T-helper 22 cell (primary cell): ENCODE measurements around the gene AVL9.
"Not testable (repeated sequence)": the region's sequence is repeated elsewhere in the genome, so short reads cannot be mapped to it uniquely, and the experiment has no call there.

ENCODE experiments used
- DNase-seq: peaks from one replicate; pipeline ENCODE4 v3.0.0-alpha.2; 2020; ENCODE audit warnings: low read depth

Gene AVL9

DNA sequence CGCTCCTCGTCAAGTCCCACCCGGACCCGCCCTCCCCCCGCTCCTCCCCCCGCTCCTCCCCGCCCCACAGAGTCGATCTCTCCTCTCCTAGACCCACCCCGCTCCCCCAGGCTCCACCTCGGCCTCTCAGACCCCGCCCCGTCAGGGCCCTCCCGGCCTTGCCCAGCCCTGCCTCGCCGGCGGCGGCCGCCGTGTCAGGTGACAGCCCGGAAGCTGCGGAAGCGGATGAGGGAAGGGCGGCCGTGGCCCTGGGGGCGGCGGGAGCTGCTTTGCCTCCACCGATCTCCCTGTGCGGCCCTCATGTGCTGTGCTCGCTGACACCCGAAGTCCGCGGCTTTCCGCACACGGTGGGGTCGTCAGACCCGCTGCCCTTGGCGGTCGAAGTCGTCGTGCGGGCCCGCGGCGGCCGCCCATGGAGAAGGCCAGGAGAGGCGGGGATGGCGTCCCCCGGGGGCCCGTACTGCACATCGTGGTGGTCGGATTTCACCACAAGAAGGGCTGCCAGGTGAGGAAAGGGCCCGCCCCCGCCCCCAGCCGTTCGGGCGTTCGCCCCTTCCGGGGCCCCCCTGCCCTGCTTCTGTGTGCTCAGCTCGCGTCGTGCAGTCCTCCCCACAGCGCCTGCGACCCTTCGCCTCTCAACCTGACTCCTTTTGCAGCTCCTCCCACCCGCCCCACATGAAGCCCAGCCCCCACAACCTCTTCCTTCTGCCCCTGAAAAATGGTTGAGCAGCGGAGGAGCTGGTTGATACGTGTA, at the start of gene AVL9:
AVL9 (plus strand) TSS at position 192 of the 754 bp plus-strand sequence; CDS start at position 413, 221 bp downstream.
- peak; percentile 98 for DNase-seq

DNA sequence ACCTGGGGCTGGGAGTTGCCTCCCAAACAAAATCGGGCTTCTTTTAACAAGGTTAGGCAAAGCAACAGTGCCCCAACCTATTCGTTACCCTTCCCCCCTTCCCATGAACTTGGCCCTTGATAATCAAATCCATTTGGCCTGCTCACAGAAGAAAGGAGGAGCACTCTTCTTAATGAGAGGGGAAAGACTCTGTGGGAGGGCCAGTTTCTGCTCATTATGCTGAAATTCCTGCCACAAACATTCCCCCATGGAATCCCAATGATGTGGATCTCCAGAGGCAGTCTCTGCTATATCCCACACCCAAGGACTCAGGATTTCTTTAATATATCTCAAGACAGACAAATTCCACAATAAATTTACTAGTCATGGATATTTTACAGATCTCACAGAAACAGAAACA, 48.1 kb upstream of the AVL9 start:
- no peak for DNase-seq

DNA sequence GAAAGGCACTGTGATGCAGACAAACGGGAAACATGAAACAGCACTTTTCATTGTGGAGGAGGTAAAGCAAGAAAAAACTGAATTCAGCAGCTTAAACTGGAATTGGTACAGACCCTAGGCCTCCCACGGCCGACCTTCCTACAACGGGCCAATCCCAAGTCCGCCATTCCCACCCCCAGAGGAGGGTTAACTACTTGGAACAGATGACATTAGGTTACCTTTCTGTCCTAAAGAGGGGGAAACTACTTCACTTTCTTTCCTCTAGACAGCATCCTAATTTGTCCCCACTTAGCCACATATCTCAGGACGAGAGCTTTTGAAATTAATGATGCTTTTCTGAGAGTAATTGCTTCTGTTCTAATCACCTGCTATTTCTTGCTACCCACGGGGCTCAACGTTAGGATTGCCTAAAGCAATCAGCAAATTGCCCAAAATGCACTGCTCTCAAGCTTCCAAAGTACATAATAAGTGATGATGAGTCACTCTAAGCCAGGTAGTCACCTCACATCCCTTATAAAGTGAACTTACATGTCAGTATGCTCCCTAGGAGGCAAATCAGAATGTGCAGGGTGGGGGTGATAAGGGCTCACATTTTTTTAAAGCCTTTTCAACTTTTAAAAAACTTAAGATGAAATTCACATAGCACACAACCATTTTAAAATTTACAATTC, 41.8 kb upstream of the AVL9 start:
- no peak for DNase-seq

DNA sequence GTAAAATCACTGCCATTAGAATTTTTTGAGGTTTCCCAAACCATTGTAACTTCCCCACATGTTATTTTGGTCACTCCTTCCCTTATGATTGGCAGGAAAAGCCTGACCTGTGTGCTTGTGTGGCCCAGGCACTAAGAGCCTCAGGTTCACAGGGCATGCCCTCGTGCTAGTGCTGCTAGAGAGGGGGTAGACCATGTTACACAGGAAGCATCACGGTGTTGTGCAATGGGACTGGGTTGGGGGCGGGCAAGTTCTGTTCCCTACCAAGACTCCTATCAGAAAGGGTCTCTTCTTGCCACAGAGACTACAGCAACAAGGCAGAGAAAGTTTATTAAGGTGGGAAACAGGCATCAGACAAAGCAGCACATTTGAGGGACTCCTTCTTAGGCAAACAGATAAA, 37.3 kb upstream of the AVL9 start:
- DNase-seq, result no peak

DNA sequence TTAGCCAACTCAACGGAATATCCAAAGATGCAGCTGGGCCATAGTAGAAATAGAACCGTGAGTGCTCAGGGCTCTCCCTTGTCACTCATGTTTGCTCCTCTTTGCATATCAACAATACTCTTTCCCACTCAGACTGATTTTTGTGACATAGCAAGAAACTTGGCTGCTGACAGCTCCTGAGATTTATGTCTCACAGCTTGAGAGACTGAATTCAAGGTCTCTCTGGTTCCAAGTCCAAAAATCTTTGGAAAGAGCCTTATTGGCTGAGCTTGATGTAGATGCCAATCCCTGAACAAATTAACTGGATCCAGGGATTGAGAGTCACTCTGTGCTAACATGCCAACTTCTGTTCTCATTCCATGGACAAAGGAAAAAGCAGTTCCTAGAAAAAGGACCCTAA, 35.5 kb upstream of the AVL9 start:
- DNase-seq, result no peak

DNA sequence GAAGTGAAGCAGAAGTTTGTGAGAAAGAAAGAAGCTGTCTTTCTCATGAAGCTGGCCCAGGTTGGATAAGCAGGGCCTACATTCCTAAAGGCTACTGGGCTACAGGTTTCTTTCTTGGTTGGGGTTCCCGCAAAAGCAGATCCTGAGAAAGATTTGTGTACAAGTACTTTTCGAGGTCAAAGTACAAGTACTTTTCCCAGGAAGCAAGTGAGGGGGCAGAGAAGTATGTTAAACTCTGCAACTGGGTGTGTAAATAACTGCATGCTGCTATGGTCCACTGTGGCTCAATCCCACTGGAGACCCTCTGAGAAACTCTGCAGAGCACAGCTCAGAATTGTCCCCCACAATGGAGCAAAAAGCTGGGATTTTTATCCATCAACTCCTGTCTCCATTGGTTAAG, 33.8 kb upstream of the AVL9 start:
- no peak for DNase-seq

DNA sequence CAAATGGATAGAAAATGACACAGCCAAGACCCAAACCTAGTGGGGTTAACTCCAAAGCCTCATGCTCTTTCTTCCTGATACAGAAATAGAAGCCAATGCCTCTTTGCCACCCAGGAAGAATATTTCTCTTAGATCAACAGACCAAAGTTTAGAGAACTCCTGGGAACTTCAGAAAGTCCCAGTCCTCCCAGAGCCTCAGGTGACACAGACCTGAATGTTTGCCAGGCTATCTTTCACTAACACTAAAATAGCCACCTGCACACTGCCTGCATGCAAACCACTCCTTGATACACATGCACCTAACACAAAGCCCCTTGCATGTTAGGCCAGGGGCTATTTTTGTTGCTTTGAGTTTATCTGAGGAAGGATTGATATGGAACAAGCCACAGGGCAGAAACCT, 32.8 kb upstream of the AVL9 start:
- DNase-seq, result no peak

DNA sequence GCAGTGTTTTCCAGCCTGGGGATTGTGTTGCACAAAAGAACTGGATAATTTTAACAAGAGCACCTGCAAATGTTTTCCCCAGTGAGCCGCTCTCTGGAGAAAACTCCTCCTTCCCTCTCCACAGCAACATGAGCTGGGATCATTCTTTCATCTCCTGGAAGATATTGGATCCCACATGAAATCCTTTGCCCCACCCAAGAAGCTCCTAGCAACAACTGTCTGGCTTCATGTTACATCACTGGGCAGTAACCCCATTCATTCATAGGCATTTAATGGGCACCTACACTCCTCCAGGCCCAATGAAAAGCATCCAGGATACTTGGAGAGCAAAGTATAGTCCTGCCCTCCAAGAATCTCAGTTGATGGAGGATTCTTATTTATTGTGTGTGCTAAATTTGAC, 32.3 kb upstream of the AVL9 start:
- DNase-seq, result no peak

DNA sequence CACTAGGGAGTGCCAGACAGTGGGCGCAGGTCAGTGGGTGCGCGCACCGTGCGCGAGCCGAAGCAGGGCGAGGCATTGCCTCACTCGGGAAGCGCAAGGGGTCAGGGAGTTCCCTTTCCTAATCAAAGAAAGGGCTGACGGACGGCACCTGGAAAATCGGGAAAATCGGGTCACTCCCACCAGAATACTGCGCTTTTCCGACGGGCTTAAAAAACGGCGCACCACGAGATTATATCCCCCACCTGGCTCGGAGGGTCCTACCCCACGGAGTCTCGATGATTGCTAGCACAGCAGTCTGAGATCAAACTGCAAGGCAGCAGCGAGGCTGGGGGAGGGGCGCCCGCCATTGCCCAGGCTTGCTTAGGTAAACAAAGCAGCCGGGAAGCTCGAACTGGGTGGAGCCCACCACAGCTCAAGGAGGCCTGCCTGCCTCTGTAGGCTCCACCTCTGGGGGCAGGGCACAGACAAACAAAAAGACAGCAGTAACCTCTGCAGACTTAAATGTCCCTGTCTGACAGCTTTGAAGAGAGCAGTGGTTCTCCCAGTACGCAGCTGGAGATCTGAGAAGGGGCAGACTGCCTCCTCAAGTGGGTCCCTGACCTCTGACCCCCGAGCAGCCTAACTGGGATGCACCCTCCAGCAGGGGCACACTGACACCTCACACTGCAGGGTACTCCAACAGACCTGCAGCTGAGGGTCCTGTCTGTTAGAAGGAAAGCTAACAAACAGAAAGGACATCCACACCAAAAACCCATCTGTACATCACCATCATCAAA, 30.5 kb upstream of the AVL9 start:
- DNase-seq, result not testable (repeated sequence)

DNA sequence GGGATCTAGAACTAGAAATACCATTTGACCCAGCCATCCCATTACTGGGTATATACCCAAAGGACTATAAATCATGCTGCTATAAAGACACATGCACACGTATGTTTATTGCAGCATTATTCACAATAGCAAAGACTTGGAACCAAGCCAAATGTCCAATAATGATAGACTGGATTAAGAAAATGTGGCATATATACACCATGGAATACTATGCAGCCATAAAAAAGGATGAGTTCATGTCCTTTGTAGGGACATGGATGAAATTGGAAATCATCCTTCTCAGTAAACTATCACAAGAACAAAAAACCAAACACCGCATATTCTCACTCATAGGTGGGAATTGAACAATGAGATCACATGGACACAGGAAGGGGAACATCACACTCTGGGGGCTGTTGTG, 25.3 kb upstream of the AVL9 start:
- not testable (repeated sequence) for DNase-seq

DNA sequence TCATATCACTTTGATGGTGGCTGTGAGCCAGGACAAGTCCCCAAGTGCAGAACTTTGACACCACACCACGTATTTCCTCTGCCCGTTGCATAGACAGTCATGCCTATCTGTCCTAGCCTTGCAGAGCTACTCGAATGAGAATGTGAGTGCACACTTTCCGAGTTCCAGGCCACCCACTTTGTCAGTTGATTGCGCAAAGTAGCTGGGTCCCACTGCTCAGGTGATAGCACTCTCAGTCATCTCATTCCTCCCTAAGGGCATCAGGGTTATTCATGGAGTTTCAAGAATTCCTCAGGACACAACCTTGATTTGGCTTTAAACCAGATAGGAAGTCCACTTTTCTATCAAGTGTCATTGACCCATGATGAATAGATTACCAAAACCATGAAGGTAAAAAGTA, 24.4 kb upstream of the AVL9 start:
- DNase-seq, result no peak

DNA sequence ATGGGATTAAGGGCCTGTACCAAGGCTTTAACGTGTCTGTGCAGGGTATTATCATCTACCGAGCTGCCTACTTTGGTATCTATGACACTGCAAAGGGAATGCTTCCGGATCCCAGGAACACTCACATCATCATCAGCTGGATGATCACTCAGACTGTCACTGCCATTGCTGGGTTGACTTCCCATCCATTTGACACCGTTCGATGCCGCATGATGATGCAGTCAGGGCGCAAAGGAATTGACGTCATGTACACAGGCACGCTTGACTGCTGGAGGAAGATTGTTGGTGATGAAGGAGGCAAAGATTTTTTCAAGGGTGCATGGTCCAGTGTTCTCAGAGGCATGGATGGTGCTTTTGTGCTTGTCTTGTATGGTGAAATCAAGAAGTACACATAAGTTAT, 23.3 kb upstream of the AVL9 start:
- no peak for DNase-seq

DNA sequence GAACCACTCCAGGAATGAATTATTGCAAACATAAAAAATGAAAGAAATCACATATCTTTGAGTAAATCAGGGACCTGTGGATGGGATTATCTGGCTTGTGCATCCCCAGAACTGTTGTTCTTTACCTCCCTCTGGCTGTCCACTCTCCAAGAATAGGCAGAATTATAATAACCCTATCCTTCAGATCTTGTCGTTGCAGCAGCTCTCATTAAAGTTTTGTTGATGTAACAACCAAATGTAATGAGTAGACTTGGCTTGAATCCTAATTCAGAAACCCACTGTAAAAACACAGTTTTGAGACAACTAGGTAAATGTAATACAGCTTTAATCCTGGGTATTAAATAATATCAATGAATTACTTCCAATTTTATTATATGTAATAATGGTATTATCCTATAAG, 21.3 kb upstream of the AVL9 start:
- DNase-seq, result no peak

DNA sequence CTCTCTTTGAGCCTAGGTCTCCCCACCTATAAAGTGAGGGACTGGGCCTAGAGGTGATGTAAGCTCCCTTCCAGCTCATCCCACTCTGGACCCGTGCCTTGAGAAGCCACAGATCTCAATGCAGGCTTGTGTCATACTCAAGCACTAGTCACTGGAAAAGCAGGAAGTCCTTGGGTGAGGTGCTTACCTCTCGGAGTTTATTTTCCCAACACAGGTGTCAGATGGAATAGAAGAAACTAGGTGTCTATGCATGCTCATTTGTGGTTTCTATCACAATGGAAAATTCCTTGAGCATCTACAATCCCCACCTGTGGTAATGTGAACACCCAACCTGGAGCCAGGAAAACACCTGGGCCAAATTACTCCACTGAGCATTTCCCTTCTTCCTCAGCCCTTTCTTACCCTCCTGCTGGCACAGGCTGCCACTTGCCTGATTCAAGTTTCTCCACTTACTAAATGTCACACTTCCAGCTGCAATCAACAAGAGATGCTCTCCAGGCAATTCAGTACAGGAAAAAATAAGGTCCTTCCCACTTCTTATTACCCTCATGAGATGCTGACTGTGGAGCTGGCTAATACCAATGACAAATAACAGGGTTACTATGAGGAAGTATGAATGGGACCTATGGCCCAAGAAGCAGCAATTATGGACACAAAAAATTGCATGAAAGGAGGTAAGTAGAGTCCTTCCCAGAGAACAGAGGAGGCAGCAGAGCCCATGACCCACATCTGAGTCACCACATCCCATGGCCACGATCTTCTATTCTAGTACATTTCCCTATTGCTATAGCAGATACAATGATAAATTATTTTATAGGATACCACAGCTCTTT, 18.3 kb upstream of the AVL9 start:
- DNase-seq, result no peak

DNA sequence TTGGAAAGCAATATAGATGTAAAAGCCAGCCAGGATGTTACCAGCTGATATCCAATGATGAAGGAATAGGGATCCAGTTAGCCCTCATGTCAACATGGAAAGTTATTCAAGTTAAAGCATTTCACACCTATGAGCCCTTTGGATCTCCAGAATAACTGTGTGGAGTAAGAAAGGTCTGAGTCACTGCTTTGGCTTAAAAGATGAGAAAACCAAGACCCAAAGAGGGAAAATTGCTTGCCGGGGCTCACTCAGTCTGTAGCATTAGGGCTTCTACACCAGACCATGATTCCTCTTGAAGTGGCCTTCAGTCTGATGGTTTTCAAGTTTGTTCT, 17.7 kb upstream of the AVL9 start:
- no peak for DNase-seq

DNA sequence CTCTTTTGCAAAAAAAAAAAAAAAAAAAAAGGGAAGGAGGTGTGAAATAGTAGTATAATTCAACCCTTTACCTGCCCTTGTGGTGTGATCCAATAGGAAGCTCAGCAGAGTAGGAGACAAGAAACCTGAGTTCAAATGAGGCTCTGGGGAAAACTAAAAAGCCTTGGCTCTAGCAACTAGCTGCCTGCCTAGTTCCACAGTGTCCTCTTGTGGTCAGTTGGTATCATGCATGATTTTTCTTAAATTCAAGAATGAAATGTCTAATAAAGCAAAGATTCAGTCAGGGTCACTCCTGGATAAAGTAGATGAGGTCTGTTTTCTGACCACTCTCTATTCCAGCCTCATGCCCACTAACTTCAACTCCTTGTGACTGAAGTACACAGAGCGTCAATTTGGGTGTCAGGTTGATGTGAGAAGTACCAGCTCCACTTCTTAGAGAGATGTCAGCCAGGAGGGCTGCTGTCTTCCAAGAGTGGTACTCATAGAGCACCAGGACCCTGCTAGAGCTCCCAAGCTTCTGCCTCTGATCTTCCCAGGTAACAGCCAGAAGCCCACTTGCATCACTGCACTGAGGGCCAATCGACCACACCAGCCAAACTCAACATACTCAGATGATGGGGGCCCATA, 15.6 kb upstream of the AVL9 start:
- DNase-seq, result no peak

DNA sequence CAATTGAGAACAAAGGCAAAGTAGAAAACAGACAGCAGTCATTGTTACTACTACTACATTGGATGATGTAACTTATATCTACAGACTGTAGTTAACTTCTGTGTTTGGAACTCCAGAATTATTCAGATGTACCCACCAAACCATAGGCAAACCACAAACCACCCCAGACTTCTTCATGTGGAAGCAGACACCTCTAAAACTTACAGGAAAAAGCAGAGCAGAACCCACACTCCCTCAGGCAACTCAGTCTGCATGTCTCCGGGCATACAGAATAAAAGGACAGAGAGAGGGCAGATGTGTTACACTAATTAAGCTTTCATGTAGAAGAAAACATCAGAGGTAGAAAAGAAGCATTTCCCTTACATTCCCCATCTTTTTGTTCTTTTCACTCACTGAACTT, 14.1 kb upstream of the AVL9 start:
- DNase-seq, result no peak

DNA sequence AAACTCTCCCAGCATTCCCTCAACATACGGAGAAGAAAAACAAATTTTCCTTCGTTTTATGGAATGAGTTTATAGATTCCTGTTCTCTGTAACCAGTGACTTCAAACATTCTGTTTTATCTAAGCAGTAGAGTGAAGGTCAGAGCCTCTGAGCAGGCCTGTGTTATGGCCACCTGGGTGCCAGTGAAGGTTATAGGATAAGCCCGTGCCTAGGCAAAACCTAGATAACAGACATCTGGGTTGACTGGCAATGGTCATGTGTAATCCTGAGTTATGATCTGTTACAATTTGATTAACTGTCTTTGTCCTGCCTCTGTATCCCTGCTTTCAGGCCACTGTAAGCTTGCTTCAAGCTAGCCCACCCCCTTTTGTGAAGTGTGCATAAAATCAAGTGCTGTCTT, 13.4 kb upstream of the AVL9 start:
- DNase-seq, result no peak

DNA sequence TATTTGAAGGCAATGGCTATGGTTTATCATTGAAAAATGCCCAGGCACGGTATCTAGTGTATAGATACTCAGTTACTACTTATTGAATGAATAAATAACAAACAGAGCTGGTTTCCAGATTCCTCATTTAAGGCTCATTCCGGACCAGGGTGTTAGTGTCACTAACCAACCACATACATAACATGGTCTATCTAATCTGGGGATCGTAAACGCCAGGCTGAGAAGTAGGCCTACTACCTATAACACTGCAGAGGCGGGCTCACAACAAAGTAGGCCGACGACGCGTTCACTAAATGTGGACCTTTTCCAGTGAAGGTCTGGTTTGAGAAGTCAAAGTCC, 5.5 kb upstream of the AVL9 start:
- DNase-seq, result no peak

DNA sequence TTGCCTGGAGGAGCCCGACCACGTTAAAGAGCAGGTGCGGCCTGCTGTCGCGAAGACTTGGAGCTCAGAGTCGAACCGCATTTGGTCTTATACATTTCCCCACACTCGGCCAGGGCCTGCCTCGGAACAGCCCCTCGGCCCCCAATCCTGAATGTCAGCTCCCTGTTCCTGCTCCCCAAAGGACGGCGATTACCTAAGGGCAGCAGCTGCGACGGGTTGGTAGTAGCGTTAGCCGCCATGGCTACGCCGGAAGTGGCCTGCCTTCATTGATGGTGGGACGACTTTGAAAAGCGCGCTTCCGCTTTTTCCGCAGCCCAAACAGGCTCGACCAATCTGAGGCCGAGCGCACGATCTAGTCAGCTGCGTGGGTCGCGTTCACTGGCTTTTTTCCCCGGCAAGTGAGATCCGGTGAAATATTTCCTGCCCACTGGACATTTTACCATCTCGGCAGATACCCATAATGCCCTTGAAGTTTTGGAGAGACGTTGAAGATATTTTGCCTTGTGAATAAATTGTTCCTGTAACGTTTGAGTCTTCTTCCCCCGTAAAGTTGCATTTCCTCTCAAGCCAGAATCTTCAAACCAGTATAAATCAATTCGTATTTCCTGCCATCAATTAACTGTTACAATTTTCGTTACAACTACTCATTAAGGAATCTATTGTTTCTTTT, 5.0 kb upstream of the AVL9 start, which contains the start of gene LSM5:
LSM5 (minus strand) TSS at position 254 of the 670 bp plus-strand sequence; CDS start at position 239, 15 bp downstream.
- DNase-seq, result peak; percentile 83

DNA sequence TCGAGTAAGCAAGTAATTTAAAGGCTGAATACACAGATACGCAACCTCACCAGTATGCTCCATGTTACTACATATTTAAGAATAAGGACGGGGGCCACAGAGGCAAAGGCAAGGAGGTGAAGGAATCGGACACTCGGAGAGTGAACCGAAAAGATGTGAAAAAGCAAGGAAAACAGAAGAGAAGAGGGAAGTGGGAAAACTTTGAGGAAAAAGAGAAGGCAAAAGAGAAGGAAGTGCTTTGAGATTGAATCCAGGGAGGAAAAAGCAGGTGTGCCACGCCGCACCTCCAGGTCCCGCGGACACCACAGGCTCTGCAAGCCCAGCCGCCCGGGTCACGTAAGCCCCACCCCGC, 367 bp upstream of the AVL9 start:
- no peak for DNase-seq
